OCI-LY7 (cell line): ENCODE measurements around the gene ZNF526.

Source experiments
- CTCF ChIP-seq: fragments of 200-600 bp; sonication (generic); conservative IDR thresholded peaks from 2 replicates; pipeline ENCODE4 v1.5.1; 2014; ENCODE audit warnings: mild to moderate bottlenecking, antibody characterized with exemption, low read length, moderate library complexity, mixed read lengths
- EZH2phosphoT487 ChIP-seq: fragments of 200-600 bp; sonication (generic); IDR thresholded peaks from 2 replicates; pipeline ENCODE4 v1.6.1; 2018; ENCODE audit warnings: low read depth, borderline replicate concordance, mild to moderate bottlenecking, mixed run types, antibody characterized with exemption, low read length, moderate library complexity, mixed read lengths

DNA sequence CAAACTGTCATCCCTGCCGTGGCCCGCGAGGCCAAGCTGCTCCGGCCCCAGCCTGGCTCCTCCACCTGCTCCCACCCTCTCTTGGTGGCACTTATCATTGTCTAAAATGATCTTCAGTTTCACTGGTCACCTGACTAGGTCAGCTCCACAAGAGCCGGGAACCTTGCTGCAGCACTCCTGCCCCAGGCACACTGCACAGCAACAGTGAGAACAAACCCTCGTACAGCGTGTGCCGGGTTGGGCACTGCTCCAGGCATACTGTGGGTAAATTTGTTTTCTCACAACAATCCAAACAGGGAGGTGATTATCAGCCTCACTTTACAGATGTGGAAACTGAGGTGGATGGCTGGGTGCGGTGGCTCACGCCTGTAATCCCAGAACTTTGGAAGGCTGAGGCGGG is 11.5 kb upstream of the ZNF526 start:
- TF ChIP-seq CTCF (no peak), EZH2phosphoT487 (no peak)
